Vagina (tissue), 2 donors: ENCODE data around the gene FRY.

ENCODE experiments used
- POLR2A ChIP-seq, 2 donors: fragments of 450-650 bp; IDR thresholded peaks; one replicate each; pipeline ENCODE4 v1.6.1; 2017; ENCODE audit warnings: antibody characterized with exemption in 2 of 2, mild to moderate bottlenecking in 2 of 2, moderate library complexity in 2 of 2
- POLR2AphosphoS5 ChIP-seq, 2 donors: sonication (generic); formaldehyde crosslinking; IDR thresholded peaks; one replicate each; pipeline ENCODE4 v1.9.0; 2017; ENCODE audit warnings: antibody characterized with exemption in 2 of 2, mild to moderate bottlenecking in 2 of 2, low read depth in 1 of 2; ENCODE audit not compliant: insufficient read depth in 1 of 2
- TF ChIP-seq, protein P1 (sequence below), 3 experiments: fragments of 450-650 bp in 2 of 3; fragments of 200-600 bp in 1 of 3; sonication (generic) in 1 of 3; IDR thresholded peaks; one replicate each; pipeline ENCODE4 v1.5.1; 2017 to 2019; ENCODE audit warnings: antibody characterized with exemption in 3 of 3, mild to moderate bottlenecking in 2 of 3, moderate library complexity in 2 of 3

DNA sequence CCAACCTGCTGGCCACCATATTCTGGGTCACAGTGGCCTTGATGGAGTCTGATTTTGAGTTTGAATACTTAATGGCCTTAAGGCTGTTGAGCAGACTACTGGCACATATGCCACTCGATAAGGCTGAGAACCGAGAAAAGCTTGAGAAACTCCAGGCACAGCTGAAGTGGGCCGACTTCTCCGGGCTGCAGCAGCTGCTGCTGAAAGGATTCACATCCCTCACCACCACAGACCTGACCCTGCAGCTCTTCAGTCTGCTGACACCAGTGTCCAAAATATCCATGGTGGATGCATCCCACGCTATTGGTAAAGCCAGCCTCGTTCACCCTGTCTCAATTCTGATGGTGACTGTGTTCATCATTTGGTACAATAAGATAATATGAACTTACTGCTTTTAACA, 206.1 kb downstream of the FRY start:
- TF ChIP-seq POLR2AphosphoS5 (IDR thresholded peaks at IDR 0.05; ENCODE audit: insufficient read depth in 1 of 2, low read depth in 1 of 2) (no peak), POLR2A (IDR thresholded peaks at IDR 0.05) (no peak)
- TF ChIP-seq, protein P1, sequence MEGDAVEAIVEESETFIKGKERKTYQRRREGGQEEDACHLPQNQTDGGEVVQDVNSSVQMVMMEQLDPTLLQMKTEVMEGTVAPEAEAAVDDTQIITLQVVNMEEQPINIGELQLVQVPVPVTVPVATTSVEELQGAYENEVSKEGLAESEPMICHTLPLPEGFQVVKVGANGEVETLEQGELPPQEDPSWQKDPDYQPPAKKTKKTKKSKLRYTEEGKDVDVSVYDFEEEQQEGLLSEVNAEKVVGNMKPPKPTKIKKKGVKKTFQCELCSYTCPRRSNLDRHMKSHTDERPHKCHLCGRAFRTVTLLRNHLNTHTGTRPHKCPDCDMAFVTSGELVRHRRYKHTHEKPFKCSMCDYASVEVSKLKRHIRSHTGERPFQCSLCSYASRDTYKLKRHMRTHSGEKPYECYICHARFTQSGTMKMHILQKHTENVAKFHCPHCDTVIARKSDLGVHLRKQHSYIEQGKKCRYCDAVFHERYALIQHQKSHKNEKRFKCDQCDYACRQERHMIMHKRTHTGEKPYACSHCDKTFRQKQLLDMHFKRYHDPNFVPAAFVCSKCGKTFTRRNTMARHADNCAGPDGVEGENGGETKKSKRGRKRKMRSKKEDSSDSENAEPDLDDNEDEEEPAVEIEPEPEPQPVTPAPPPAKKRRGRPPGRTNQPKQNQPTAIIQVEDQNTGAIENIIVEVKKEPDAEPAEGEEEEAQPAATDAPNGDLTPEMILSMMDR (IDR thresholded peaks at IDR 0.05), result no peak
